22Rv1 (cell line): ENCODE results near the gene ABHD12.

Source experiments
- H3K27ac ChIP-seq: fragments of 450-650 bp; 2 replicates; pipeline ENCODE4 v1.5.1; 2017
- CTCF ChIP-seq: fragments of 450-650 bp; IDR thresholded peaks from 2 replicates; pipeline ENCODE4 v1.5.1; 2017; ENCODE audit warnings: mild to moderate bottlenecking
- ZFX ChIP-seq: fragments of 450-650 bp; IDR thresholded peaks from 2 replicates; pipeline ENCODE4 v1.6.1; 2017; ENCODE audit warnings: antibody characterized with exemption, borderline replicate concordance

The ABHD12 gene

DNA sequence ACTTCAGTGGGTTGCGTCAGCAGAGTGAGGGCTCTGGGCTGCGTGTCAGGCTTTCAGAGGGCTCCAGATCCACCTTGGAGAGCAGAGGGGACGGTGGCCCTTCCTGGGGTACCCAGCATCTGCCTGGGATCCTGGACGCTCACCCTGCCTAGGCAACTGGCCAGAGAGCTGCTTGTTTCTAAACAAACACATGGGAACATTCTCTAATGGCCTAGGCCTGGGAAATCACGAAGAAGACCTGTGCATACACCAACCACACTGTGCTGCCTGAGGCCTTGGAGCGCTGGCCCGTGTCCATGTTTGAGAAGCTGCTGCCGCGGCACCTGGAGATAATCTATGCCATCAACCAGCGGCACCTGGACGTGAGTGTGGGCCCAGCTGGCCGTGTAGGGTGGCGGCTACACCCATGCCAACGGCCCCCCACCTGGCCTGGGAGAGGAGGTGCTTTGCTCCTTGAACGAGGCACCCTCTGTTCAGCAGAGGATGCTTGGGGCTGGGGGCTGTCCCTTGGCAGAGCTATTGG lies 110.5 kb downstream of the ABHD12 start:
- TF ChIP-seq CTCF (no peak), ZFX (no peak)
- peak overlapping the region; percentile 86 for H3K27ac ChIP-seq

DNA sequence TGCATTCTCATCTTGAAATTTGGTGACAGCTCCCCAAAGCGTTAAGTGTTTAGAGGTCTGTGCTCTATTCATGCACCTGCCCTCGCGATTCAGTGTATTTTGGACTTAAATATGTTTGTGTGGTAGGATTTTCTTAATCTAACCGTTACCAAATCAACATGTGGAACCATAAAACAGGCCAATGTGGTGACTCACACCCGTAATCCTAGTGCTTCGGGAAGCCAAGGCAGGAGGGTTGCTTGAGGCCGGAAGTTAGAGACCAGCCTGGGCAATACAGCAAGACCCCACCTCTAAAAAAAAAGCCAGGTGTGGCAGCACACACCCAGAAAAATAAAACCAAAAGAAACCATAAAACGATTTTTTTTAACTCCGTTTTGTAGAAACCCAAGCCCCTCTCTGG lies 111.2 kb downstream of the ABHD12 start:
- peak overlapping the region; percentile 86 for H3K27ac ChIP-seq
- TF ChIP-seq CTCF (no peak), ZFX (no peak)

DNA sequence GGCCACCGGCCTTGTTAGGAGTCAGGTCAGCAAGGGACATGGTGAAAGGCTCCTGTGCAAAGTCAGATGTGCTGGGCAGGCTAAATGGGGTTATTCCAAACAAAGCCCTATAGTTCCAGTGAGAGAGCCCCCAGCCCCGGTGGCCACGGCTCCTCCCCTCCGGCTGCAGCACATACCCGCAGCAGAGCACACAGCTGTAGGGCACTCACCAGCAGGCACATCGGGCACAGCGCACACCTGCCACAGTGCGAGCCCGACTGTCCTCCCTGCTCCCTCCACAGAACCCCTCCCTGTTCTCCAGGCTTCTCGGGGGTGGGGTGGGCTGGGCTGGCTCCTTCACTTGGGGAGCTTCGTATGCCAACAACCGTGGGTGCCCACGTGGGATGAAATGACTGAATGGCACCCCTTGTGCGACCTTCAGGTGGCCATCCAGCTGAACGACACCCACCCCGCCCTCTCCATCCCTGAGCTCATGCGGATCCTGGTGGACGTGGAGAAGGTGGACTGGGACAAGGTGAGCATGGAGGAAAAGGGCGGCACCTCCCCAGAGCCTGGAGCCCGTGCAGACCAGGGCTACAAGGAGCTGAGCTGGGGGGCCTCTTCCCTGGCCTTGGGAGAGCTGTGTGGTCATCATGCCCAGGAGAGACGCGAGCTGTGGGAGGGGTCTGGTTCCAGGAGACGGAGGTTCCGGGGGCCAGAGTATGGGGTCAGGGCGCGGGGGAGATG lies 111.8 kb downstream of the ABHD12 start:
- TF ChIP-seq ZFX (no peak), CTCF (no peak)
- H3K27ac ChIP-seq: peak overlapping the region; percentile 86

- TF ChIP-seq ZFX (no peak), CTCF (no peak)
- H3K27ac ChIP-seq: 0 out of 2 replicates have a peak overlapping the region, but pooled peaks have one; percentile 7
Observed at GRCh38 chr20:25277941-25278521, 112.6 kb downstream of the ABHD12 start.

GRCh38 chr20:25277051-25277801 lies 113.4 kb downstream of the ABHD12 start:
- TF ChIP-seq CTCF: no peak
- TF ChIP-seq ZFX: no peak
- 0 out of 2 replicates have a peak overlapping the region, but pooled peaks have one; percentile 7 for H3K27ac ChIP-seq

DNA sequence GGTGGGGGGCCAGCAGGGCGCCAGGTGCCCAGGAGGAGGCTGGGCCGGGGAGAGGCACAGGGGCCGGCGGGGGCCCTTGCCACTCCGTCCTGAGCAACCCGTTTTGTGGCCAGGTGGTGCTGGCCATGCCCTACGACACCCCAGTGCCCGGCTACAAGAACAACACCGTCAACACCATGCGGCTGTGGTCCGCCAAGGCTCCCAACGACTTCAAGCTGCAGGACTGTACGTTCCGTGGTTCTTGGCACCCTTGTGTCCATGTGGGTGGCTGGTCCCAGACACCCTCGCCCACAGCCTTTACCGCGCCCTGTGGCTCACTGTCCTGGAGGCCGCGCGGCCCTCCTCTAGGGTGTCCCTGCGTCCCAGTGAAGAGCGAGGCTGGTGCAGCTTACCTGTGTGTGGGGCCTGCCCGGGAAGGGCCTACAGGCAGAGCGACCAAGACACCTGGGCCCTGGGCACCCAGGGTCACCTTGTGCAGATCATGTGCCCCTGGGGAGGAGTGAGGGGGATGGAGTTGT lies 114.0 kb downstream of the ABHD12 start:
- TF ChIP-seq CTCF (no peak), ZFX (no peak)

More for the DNA sequence above, 114.0 kb downstream of the ABHD12 start:
- H3K27ac ChIP-seq: no peak overlapping the region
